ENCODE measurements around the gene SDK1.

GRCh38 chr7:4073052-4073451, 772.0 kb downstream of the SDK1 start:
- no peak for TF ChIP-seq ZNF138 (CRISPR knock-in tag; conservative IDR thresholded peaks at IDR 0.05)
- TF ChIP-seq MAX (CRISPR knock-in tag; IDR thresholded peaks at IDR 0.05), result no peak
- no peak for TF ChIP-seq AR (CRISPR knock-in tag; IDR thresholded peaks at IDR 0.05)
- no peak for TF ChIP-seq STAT6 (CRISPR knock-in tag; conservative IDR thresholded peaks at IDR 0.05; ENCODE audit: low read depth)
- TF ChIP-seq ZNF232 (CRISPR knock-in tag; IDR thresholded peaks at IDR 0.05), result no peak
- TF ChIP-seq USF1 (CRISPR knock-in tag; IDR thresholded peaks at IDR 0.05), result no peak
- TF ChIP-seq CTCF (IDR thresholded peaks at IDR 0.05), result no peak

Measured in WTC11 (cell line).